ENCODE data around the gene CARD10. TPM values are rescaled to one million over a fixed set of nuclear protein-coding genes. Genes with fewer than 3 reads are reported as not detected.

CARD10 gene
- total and polyA plus RNA-seq, 2 of the 8 experiments (the other 6 are each of a cell fraction or from before 2014, with no cell fraction given) = 13.5 to 14.4 TPM

DNA sequence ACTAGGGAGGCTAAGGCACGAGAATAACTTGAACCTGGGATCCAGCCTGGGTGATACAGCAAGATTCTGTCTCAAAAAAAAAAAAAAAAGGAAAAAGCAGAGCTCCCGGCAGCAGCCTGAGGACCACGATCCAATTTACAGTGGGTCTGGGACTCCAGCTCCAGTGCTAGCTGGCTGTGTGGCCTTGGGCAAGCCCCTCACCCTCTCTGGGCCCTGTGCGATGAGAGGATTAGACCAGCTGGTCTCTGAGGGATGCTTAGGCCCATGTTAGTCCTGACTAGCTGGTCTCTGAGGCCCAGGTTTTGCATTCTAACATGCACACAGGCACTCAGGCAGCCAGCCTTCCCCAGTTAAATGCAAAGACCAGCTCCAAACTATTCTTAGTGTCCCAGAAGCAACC is 13.7 kb downstream of the CARD10 start (continued):
- TF ChIP-seq TBP (IDR thresholded peaks at IDR 0.05; ENCODE audit: low read depth, low read length) (no peak), RBBP5 (IDR thresholded peaks at IDR 0.05; ENCODE audit: borderline replicate concordance, low read depth, low read length) (no peak), EZH2 (IDR thresholded peaks at IDR 0.05; ENCODE audit: low read depth, low read length, severe bottlenecking) (no peak), SIX5 (IDR thresholded peaks at IDR 0.05; ENCODE audit: low read depth, low read length) (no peak), FOSL1 (IDR thresholded peaks at IDR 0.05; ENCODE audit: insufficient read depth, low read depth, low read length) (no peak), PHF8 (conservative IDR thresholded peaks at IDR 0.05; ENCODE audit: low read depth, low read length) (no peak)
